ENCODE results near the gene ST6GALNAC3.

DNA sequence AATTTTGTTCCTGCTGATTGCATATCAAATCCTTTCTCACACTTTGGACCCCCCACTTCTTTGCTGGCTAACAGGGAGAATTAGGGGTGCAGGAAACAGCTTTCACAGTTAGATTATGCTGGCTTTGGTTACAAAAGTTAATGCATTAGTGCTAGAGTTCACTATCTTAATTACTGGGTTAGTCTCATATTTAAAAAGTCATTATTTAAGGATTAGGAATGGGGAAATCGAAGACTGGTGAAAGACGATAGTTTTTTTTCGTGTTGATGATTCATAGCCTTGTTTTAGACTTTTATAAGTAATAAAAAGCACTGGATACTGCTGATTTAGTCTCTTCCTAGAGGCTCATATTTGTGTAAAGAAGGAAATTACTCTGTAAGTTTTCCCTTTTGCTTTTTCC lies 11.6 kb downstream of the ST6GALNAC3 start:
- TF ChIP-seq, protein P1, sequence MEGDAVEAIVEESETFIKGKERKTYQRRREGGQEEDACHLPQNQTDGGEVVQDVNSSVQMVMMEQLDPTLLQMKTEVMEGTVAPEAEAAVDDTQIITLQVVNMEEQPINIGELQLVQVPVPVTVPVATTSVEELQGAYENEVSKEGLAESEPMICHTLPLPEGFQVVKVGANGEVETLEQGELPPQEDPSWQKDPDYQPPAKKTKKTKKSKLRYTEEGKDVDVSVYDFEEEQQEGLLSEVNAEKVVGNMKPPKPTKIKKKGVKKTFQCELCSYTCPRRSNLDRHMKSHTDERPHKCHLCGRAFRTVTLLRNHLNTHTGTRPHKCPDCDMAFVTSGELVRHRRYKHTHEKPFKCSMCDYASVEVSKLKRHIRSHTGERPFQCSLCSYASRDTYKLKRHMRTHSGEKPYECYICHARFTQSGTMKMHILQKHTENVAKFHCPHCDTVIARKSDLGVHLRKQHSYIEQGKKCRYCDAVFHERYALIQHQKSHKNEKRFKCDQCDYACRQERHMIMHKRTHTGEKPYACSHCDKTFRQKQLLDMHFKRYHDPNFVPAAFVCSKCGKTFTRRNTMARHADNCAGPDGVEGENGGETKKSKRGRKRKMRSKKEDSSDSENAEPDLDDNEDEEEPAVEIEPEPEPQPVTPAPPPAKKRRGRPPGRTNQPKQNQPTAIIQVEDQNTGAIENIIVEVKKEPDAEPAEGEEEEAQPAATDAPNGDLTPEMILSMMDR (IDR thresholded peaks at IDR 0.05): no peak
- TF ChIP-seq EZH2 (IDR thresholded peaks at IDR 0.05): no peak
- TF ChIP-seq EZH2phosphoT487 (IDR thresholded peaks at IDR 0.05): no peak
